TTC549 (cell line): ENCODE data around the gene LHCGR.

Experiments
- FAIRE-seq: peaks from 2 replicates; lab custom pipeline; 2012; peaks lifted over from hg19 to GRCh38; lab: Jason Lieb, UNC

LHCGR gene

GRCh38 chr2:48755473-48755872, at the start of gene LHCGR:
LHCGR (minus strand) TSS chr2:48755724; CDS start chr2:48755671, 53 bp downstream.
- no peak for FAIRE-seq

- no peak for FAIRE-seq
These were observed 44.1 kb upstream of the LHCGR start for GRCh38 chr2:48799601-48800000.

- no peak for FAIRE-seq
These were observed 39.5 kb upstream of the LHCGR start for GRCh38 chr2:48795065-48795464.

GRCh38 chr2:48793671-48794070, 38.1 kb upstream of the LHCGR start:
- no peak for FAIRE-seq

- no peak for FAIRE-seq
These were observed 36.5 kb upstream of the LHCGR start for GRCh38 chr2:48792030-48792429.

- no peak for FAIRE-seq
These were observed 35.1 kb upstream of the LHCGR start for GRCh38 chr2:48790407-48791170.

- FAIRE-seq = no peak
These were observed 32.1 kb upstream of the LHCGR start for GRCh38 chr2:48787580-48787979.

GRCh38 chr2:48781366-48781765, 25.8 kb upstream of the LHCGR start:
- FAIRE-seq = no peak

- no peak for FAIRE-seq
These were observed 23.6 kb upstream of the LHCGR start for GRCh38 chr2:48779019-48779716.

- no peak for FAIRE-seq
These were observed 18.7 kb upstream of the LHCGR start for GRCh38 chr2:48774251-48774650.

- FAIRE-seq = peak; percentile 76
These were observed 15.9 kb upstream of the LHCGR start for GRCh38 chr2:48771241-48772014.

GRCh38 chr2:48770181-48770580, 14.7 kb upstream of the LHCGR start:
- FAIRE-seq = no peak

- no peak for FAIRE-seq
These were observed 13.1 kb upstream of the LHCGR start for GRCh38 chr2:48768669-48769068.

GRCh38 chr2:48767330-48767729, 11.8 kb upstream of the LHCGR start:
- FAIRE-seq = no peak

- FAIRE-seq = no peak
These were observed 5.3 kb upstream of the LHCGR start for GRCh38 chr2:48760826-48761225.

GRCh38 chr2:48759682-48760081, 4.2 kb upstream of the LHCGR start:
- FAIRE-seq = no peak

- FAIRE-seq = no peak
These were observed 765 bp upstream of the LHCGR start for GRCh38 chr2:48756289-48756688.

- FAIRE-seq = no peak
These were observed 650 bp downstream of the LHCGR start for GRCh38 chr2:48754874-48755273.

- no peak for FAIRE-seq
These were observed 2.3 kb downstream of the LHCGR start for GRCh38 chr2:48753228-48753627.

GRCh38 chr2:48750128-48750739, 5.3 kb downstream of the LHCGR start:
- no peak for FAIRE-seq

- FAIRE-seq = no peak
These were observed 6.0 kb downstream of the LHCGR start for GRCh38 chr2:48749291-48750127.

GRCh38 chr2:48747319-48747718, 8.2 kb downstream of the LHCGR start:
- no peak for FAIRE-seq
